H1 (cell line): ENCODE results near the gene GDNF. TPM values are rescaled to one million over a fixed set of nuclear protein-coding genes. Genes with fewer than 3 reads are reported as not detected.

ENCODE experiments used
- CTCF ChIA-PET: fragments of 300-600 bp; sonication (Branson Sonifier 250); formaldehyde crosslinking; loops from one replicate; lab custom pipeline; 2021; ENCODE audit not compliant: partially characterized antibody; lab: Charles Lee
- POLR2A ChIA-PET: fragments of 300-600 bp; sonication (Branson Sonifier 250); formaldehyde crosslinking; loops from one replicate; lab custom pipeline; 2021; ENCODE audit warnings: inconsistent platforms; ENCODE audit not compliant: partially characterized antibody; lab: Charles Lee
- DNase-seq, 2 experiments: peaks; one replicate each; pipeline versions ENCODE4 v3.0.0 to v3.0.0-alpha.2; 2010 to 2022; ENCODE audit warnings: low spot score in 2 of 2, low read depth in 1 of 2, mixed read lengths in 1 of 2
- FAIRE-seq: peaks from 2 replicates; lab custom pipeline; 2011; peaks lifted over from hg19 to GRCh38; lab: Jason Lieb, UNC
- H2AFZ ChIP-seq: 2 replicates; pipeline ENCODE4 v1.8.1; 2012; ENCODE audit warnings: low read length, inconsistent platforms
- H2AK5ac ChIP-seq: 2 replicates; pipeline ENCODE4 v1.6.1; 2013; ENCODE audit warnings: low read depth, low read length
- H2BK120ac ChIP-seq: replicated peaks from 2 replicates; pipeline ENCODE3; 2013; ENCODE audit warnings: low read depth, low read length, inconsistent platforms
- H2BK12ac ChIP-seq: 2 replicates; pipeline ENCODE4 v1.6.1; 2013; ENCODE audit warnings: low read depth, low read length
- H2BK15ac ChIP-seq: 2 replicates; pipeline ENCODE4 v1.6.1; 2013; ENCODE audit warnings: low read length
- H2BK20ac ChIP-seq: 2 replicates; pipeline ENCODE4 v1.6.1; 2013; ENCODE audit warnings: low read length
- H2BK5ac ChIP-seq: 2 replicates; pipeline ENCODE4 v1.6.1; 2013; ENCODE audit warnings: low read depth, low read length
- H3K14ac ChIP-seq: 2 replicates; pipeline ENCODE4 v1.6.1; 2013; ENCODE audit warnings: inconsistent platforms; ENCODE audit not compliant: insufficient read length
- H3K18ac ChIP-seq: 2 replicates; pipeline ENCODE4 v1.6.1; 2013; ENCODE audit warnings: low read length; ENCODE audit errors: extremely low read depth
- H3K23ac ChIP-seq: 2 replicates; pipeline ENCODE4 v1.6.1; 2013; ENCODE audit warnings: inconsistent platforms; ENCODE audit not compliant: insufficient read length
- H3K23me2 ChIP-seq: 2 replicates; pipeline ENCODE4 v1.6.1; 2013; ENCODE audit warnings: low read depth, low read length
- H3K27ac ChIP-seq: 2 replicates; pipeline ENCODE4 v1.6.1; 2011; ENCODE audit warnings: low read depth, low read length, inconsistent platforms
- H3K27me3 ChIP-seq, 4 experiments: replicated peaks in 1 of 4; 1 replicate in 1 of 4; 2 replicates in 3 of 4; pipeline versions ENCODE4 v1.6.1 to v1.8.1; 2011 to 2013; ENCODE audit warnings: low read length in 3 of 4, mild to moderate bottlenecking in 3 of 4, inconsistent platforms in 2 of 4, mixed read lengths in 2 of 4, moderate library complexity in 1 of 4; ENCODE audit not compliant: control insufficient read depth in 3 of 4, insufficient read depth in 3 of 4; ENCODE audit errors: extremely low read depth in 1 of 4
- H3K36me3 ChIP-seq, 4 experiments: 2 replicates each; pipeline versions ENCODE4 v1.6.1 to v1.8.1; 2011 to 2013; ENCODE audit warnings: mild to moderate bottlenecking in 4 of 4, low read length in 3 of 4, moderate library complexity in 2 of 4, control low read depth in 1 of 4, inconsistent platforms in 1 of 4; ENCODE audit not compliant: insufficient read depth in 4 of 4, control insufficient read depth in 2 of 4
- H3K4ac ChIP-seq: replicated peaks from 2 replicates; pipeline ENCODE3; 2013; ENCODE audit warnings: low read length, low read depth, mixed read lengths, inconsistent platforms; ENCODE audit not compliant: insufficient read length
- H3K4me1 ChIP-seq, 4 experiments: replicated peaks in 1 of 4; 1 replicate in 1 of 4; 2 replicates in 3 of 4; pipeline versions ENCODE4 v1.6.1 to v1.8.1; 2011 to 2013; ENCODE audit warnings: low read length in 3 of 4, inconsistent platforms in 2 of 4, mixed read lengths in 1 of 4; ENCODE audit not compliant: insufficient read depth in 4 of 4, control insufficient read depth in 3 of 4
- H3K4me2 ChIP-seq, 2 experiments: 2 replicates each; pipeline versions ENCODE4 v1.6.1 to v1.8.1; 2011 to 2013; ENCODE audit warnings: low read depth in 2 of 2, low read length in 2 of 2, control low read depth in 1 of 2, inconsistent platforms in 1 of 2, mild to moderate bottlenecking in 1 of 2; ENCODE audit not compliant: insufficient read depth in 1 of 2
- H3K4me3 ChIP-seq, 4 experiments: fragments of 200-600, 300-600 bp in 1 of 4; sonication (generic), shearing (Covaris generic), sonication (Bioruptor Twin) in 1 of 4; 2 replicates each; pipeline versions ENCODE4 v1.5.1 to v1.8.1; 2011 to 2016; ENCODE audit warnings: low read length in 4 of 4, low read depth in 3 of 4, control low read depth in 2 of 4, inconsistent platforms in 2 of 4, mild to moderate bottlenecking in 2 of 4, mixed read lengths in 1 of 4, moderate library complexity in 1 of 4; ENCODE audit not compliant: insufficient read depth in 2 of 4; ENCODE audit errors: extremely low read depth in 1 of 4
- H3K56ac ChIP-seq: replicated peaks from 2 replicates; pipeline ENCODE3; 2013; ENCODE audit warnings: low read depth, mild to moderate bottlenecking, mixed read lengths, low read length, inconsistent platforms; ENCODE audit not compliant: insufficient read length
- H3K79me1 ChIP-seq: 2 replicates; pipeline ENCODE4 v1.6.1; 2013; ENCODE audit warnings: low read depth, low read length, control low read depth
- H3K79me2 ChIP-seq, 2 experiments: 2 replicates each; pipeline versions ENCODE4 v1.6.1 to v1.8.1; 2012 to 2013; ENCODE audit warnings: low read length in 2 of 2, mild to moderate bottlenecking in 2 of 2, inconsistent platforms in 1 of 2; ENCODE audit not compliant: insufficient read depth in 2 of 2, control insufficient read depth in 1 of 2
- H3K9ac ChIP-seq, 4 experiments: replicated peaks in 1 of 4; 1 replicate in 1 of 4; 2 replicates in 3 of 4; pipeline versions ENCODE4 v1.6.1 to v1.8.1; 2011 to 2013; ENCODE audit warnings: low read depth in 3 of 4, low read length in 3 of 4, control low read depth in 2 of 4, mild to moderate bottlenecking in 2 of 4, moderate library complexity in 2 of 4, inconsistent platforms in 1 of 4; ENCODE audit errors: extremely low read depth in 1 of 4
- H3K9me3 ChIP-seq, 2 experiments: 2 replicates each; pipeline versions ENCODE4 v1.6.1 to v1.8.1; 2012 to 2013; ENCODE audit warnings: mild to moderate bottlenecking in 2 of 2, moderate library complexity in 2 of 2, control low read depth in 1 of 2, inconsistent platforms in 1 of 2, low read depth in 1 of 2, low read length in 1 of 2, mixed read lengths in 1 of 2; ENCODE audit not compliant: insufficient read depth in 2 of 2
- H4K20me1 ChIP-seq, 2 experiments: replicated peaks in 1 of 2; 2 replicates each; pipeline versions ENCODE3 to v1.8.1; 2011 to 2013; ENCODE audit warnings: inconsistent platforms in 2 of 2, low read length in 2 of 2, mild to moderate bottlenecking in 1 of 2; ENCODE audit not compliant: insufficient read depth in 2 of 2, control insufficient read depth in 1 of 2
- H4K5ac ChIP-seq: 2 replicates; pipeline ENCODE4 v1.6.1; 2013; ENCODE audit warnings: low read length, low read depth, mixed read lengths, inconsistent platforms; ENCODE audit not compliant: insufficient read length
- H4K8ac ChIP-seq: 2 replicates; pipeline ENCODE4 v1.8.0; 2013; ENCODE audit warnings: mild to moderate bottlenecking, moderate library complexity, low read length, inconsistent platforms; ENCODE audit not compliant: insufficient read depth; ENCODE audit errors: extremely low read depth
- H4K91ac ChIP-seq: replicated peaks from 2 replicates; pipeline ENCODE3; 2013; ENCODE audit warnings: low read length, mixed read lengths, inconsistent platforms; ENCODE audit not compliant: insufficient read length
- EP300 ChIP-seq, 2 experiments: IDR thresholded peaks; 1 replicate in 1 of 2; 2 replicates in 1 of 2; pipeline ENCODE4 v1.6.1; 2011 to 2012; ENCODE audit warnings: low read depth in 2 of 2, low read length in 2 of 2, mild to moderate bottlenecking in 2 of 2, borderline replicate concordance in 1 of 2, inconsistent platforms in 1 of 2, moderate library complexity in 1 of 2
- KDM4A ChIP-seq: IDR thresholded peaks from one replicate; pipeline ENCODE4 v1.7.1; 2012; ENCODE audit warnings: low read depth, mild to moderate bottlenecking, moderate library complexity, low read length, inconsistent platforms; ENCODE audit not compliant: severe bottlenecking
- RAD21 ChIP-seq, 2 experiments: IDR thresholded peaks in 1 of 2; conservative IDR thresholded peaks in 1 of 2; 2 replicates each; pipeline ENCODE4 v1.6.1; 2011; ENCODE audit warnings: low read depth in 2 of 2, low read length in 2 of 2, improper control_type of control experiment in 1 of 2, inconsistent platforms in 1 of 2, mild to moderate bottlenecking in 1 of 2, moderate library complexity in 1 of 2
- WGBS, 2 experiments: shearing (Covaris generic) in 1 of 2; methylation state at CpG; one replicate each; pipeline versions ENCODE4 v1.1.6 to v1.1.7; 2013 to 2015; ENCODE audit warnings: low lambda C conversion rate in 2 of 2, mixed read lengths in 2 of 2, inconsistent platforms in 1 of 2, low coverage in 1 of 2, missing lambda C conversion rate in 1 of 2; ENCODE audit not compliant: insufficient replicate concordance in 2 of 2, insufficient coverage in 1 of 2, insufficient read length in 1 of 2; ENCODE audit errors: extremely low coverage in 1 of 2, missing lambda C conversion rate in 1 of 2; 5-methylcytosine and 5-hydroxymethylcytosine counted together
- polyA plus RNA-seq, 7 experiments: library from polyadenylated mRNA; depleted of rRNA in 3 of 7; stranded (reverse) in 5 of 7; unstranded in 2 of 7; fragments of >200 nt in 5 of 7; fragments of 200-250 nt in 2 of 7; gene quantifications; 1 replicate in 5 of 7; 2 replicates in 1 of 7; 4 replicates in 1 of 7; pipeline versions ENCODE4 v1.2.1 to v1.2.3, GENCODE V29; 2011 to 2013; ENCODE audit warnings: missing spikeins in 2 of 7, mixed read lengths in 2 of 7
- total RNA-seq: library from RNA; stranded (reverse); fragmentation: NEBNext Ultra II Directional; extraction: Animal tissue kit (Norgen Biotek cat#: 25700); gene quantifications from 2 replicates; pipeline ENCODE4 v1.2.1, GENCODE V29; 2021
- TF ChIP-seq, protein P1 (sequence below), 3 experiments: IDR thresholded peaks; 1 replicate in 2 of 3; 2 replicates in 1 of 3; pipeline versions ENCODE4 v1.5.1 to v1.6.1; 2011; ENCODE audit warnings: low read length in 3 of 3, mild to moderate bottlenecking in 3 of 3, inconsistent platforms in 2 of 3, low read depth in 1 of 3, moderate library complexity in 1 of 3; ENCODE audit not compliant: insufficient read depth in 1 of 3; ENCODE audit errors: control extremely low read depth in 1 of 3
- TF ChIP-seq, protein P2 (sequence below): IDR thresholded peaks from 2 replicates; pipeline ENCODE4 v1.6.1; 2011; ENCODE audit warnings: low read length, improper control_type of control experiment

Gene GDNF
- total and polyA plus RNA-seq, 2 of the 8 experiments (the other 6 are each of a cell fraction or from before 2014, with no cell fraction given) = 0.15 to 2.0 TPM

DNA sequence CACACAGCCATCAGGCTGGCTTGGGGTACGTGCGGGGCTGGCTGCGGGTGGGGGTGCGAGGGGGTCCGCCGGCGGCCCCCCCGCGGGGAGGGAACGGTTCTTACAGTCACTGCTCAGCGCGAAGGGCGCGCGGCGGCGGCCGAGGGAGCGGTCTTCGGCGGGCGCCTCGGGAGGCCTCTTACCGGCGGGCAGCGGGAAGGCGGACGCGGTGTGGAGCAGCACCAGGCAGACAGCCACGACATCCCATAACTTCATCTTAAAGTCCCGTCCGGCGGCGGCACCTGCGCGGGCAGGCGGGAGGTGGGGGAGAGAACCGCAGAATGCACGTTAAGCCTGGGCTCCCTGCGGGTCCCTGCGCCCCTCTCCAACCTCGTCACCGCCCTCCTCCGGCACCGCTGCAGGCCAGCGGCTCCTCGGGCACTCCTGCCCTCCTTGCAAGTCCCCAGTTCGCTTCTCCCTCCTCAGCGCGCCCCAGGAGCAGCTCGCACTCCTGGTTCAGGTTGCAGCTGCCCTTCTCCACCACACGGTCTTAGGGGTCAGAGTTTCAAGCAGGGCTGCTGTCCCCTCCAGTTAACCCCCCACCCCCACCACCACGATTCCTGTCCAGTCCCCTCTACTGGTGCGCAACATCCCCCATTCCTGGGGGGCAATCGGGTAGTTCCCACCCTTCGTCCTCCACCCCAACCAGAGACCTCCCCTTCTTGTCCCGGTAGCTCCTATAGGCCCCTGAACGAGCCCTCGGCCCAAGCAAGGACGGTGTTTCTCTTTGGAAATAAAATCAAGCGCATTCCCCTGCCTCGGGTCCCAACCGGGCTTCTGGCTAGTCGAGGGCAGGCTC is 5.1 kb downstream of the GDNF start:
- Histone ChIP-seq H4K5ac (no peak overlapping the region), H3K18ac (peak overlapping the region; percentile 9), H2AK5ac (no peak overlapping the region), H3K79me1 (no peaks in the 10 kb centered on the region), H3K9ac (no peak overlapping the region), H2BK120ac (no peak overlapping the region), H3K23me2 (peaks cover 20% of the 10 kb centered on the region), H3K4me1 (peaks cover 0 to 25% (median 14%) of the 10 kb centered on the region in 4 experiments; a peak in 6 of 7 replicates), H3K27me3 (peaks cover 49 to 71% (median 68%) of the 10 kb centered on the region in 4 experiments), H3K36me3 (peaks cover 0 to 6% (median 0%) of the 10 kb centered on the region in 4 experiments; a peak in 1 of 8 replicates), H3K4me3 (peak overlapping the region; percentile 23 to 59 (median 44)), H4K8ac (no peak overlapping the region), H2AFZ (peak overlapping the region; percentile 35; the same call in 1 of the 2 replicates), H3K56ac (no peak overlapping the region), H2BK15ac (no peak overlapping the region), H3K79me2 (no peaks in the 10 kb centered on the region), H3K27ac (no peak overlapping the region), H2BK20ac (peak overlapping the region; percentile 32; the same call in 1 of the 2 replicates), H2BK5ac (no peak overlapping the region), H2BK12ac (peak overlapping the region; percentile 77; the same call in 1 of the 2 replicates), H3K4ac (no peak overlapping the region), H4K91ac (no peak overlapping the region), H3K14ac (no peak overlapping the region), H3K23ac (no peak overlapping the region), H4K20me1 (no peaks in the 10 kb centered on the region), H3K9me3 (no peaks in the 10 kb centered on the region; a peak in 1 of 4 replicates), H3K4me2 (peak overlapping the region; percentile 86 to 87)
- no peak for FAIRE-seq
- ChIA-PET POLR2A (interaction anchor here (0.6 kb wide), 1 partner anchor 433 kb away, joined by 3 read pairs; no protein-coding TSS in a partner anchor), CTCF (interaction anchor here (0.7 to 3.2 kb wide), 9 partner anchors 9 to 366 kb away, joined by 3 to 36 read pairs (median 4); no protein-coding TSS in a partner anchor)
- peak in 1 of 2 experiments; percentile 71 for DNase-seq
- 2% methylated on average over 30 of the region's 64 CpGs; no CpG with 5 or more reads in 1 of the 2 experiments for WGBS, 2 experiments
- TF ChIP-seq EP300 (IDR thresholded peaks at IDR 0.05; ENCODE audit: borderline replicate concordance in 1 of 2, low read depth in 2 of 2, low read length in 2 of 2) = no peak
- TF ChIP-seq, protein P1, sequence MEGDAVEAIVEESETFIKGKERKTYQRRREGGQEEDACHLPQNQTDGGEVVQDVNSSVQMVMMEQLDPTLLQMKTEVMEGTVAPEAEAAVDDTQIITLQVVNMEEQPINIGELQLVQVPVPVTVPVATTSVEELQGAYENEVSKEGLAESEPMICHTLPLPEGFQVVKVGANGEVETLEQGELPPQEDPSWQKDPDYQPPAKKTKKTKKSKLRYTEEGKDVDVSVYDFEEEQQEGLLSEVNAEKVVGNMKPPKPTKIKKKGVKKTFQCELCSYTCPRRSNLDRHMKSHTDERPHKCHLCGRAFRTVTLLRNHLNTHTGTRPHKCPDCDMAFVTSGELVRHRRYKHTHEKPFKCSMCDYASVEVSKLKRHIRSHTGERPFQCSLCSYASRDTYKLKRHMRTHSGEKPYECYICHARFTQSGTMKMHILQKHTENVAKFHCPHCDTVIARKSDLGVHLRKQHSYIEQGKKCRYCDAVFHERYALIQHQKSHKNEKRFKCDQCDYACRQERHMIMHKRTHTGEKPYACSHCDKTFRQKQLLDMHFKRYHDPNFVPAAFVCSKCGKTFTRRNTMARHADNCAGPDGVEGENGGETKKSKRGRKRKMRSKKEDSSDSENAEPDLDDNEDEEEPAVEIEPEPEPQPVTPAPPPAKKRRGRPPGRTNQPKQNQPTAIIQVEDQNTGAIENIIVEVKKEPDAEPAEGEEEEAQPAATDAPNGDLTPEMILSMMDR (IDR thresholded peaks at IDR 0.05; ENCODE audit: control extremely low read depth in 1 of 3, insufficient read depth in 1 of 3, low read depth in 1 of 3, low read length in 3 of 3) = peak in 1 of 3 experiments; percentile 14; a peak in 1 of 4 replicates
- TF ChIP-seq KDM4A = peak; percentile 50
- peak; percentile 2 to 28; a peak in 3 of 4 replicates for TF ChIP-seq RAD21 (IDR thresholded peaks at IDR 0.05 in 1 of 2, conservative IDR thresholded peaks at IDR 0.05 in 1 of 2; ENCODE audit: low read depth in 2 of 2, low read length in 2 of 2)
- TF ChIP-seq, protein P2, sequence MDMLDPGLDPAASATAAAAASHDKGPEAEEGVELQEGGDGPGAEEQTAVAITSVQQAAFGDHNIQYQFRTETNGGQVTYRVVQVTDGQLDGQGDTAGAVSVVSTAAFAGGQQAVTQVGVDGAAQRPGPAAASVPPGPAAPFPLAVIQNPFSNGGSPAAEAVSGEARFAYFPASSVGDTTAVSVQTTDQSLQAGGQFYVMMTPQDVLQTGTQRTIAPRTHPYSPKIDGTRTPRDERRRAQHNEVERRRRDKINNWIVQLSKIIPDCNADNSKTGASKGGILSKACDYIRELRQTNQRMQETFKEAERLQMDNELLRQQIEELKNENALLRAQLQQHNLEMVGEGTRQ = no peak
